DOHH2 (cell line): Measurements from ENCODE around the gene SNF8.

Source experiments
- CTCF ChIP-seq: fragments of 200-600 bp; sonication (generic); IDR thresholded peaks from one replicate; pipeline ENCODE4 v1.5.1; 2014; ENCODE audit warnings: antibody characterized with exemption, mild to moderate bottlenecking, low read depth, low read length; ENCODE audit not compliant: poor library complexity, severe bottlenecking
- EZH2phosphoT487 ChIP-seq: fragments of 200-600 bp; sonication (generic); IDR thresholded peaks from 2 replicates; pipeline ENCODE4 v1.6.1; 2017; ENCODE audit warnings: borderline replicate concordance, mild to moderate bottlenecking, antibody characterized with exemption, low read length, moderate library complexity, mixed read lengths

- TF ChIP-seq CTCF: peak; percentile 68
- TF ChIP-seq EZH2phosphoT487: no peak
These were observed 9.7 kb upstream of the SNF8 start for GRCh38 chr17:48954300-48954755.
